NCI-H2081 (cell line): ENCODE measurements around the gene CAMK1.

Experiments
- DNase-seq, 2 experiments: peaks; one replicate each; lab custom pipeline; 2025; lab: John Stamatoyannopoulos, UW

Gene CAMK1

GRCh38 chr3:9769426-9770275, at the start of gene CAMK1:
Gene CAMK1, minus strand, starts transcription at chr3:9769947. Its CDS starts 2,198 bp downstream, at chr3:9767749.
- peak; percentile 13 to 73 for DNase-seq

- no peak for DNase-seq
These were observed 49.1 kb upstream of the CAMK1 start for GRCh38 chr3:9818666-9819335.

- DNase-seq, result no peak
These were observed 47.7 kb upstream of the CAMK1 start for GRCh38 chr3:9817436-9817835.

- DNase-seq, result no peak
These were observed 46.2 kb upstream of the CAMK1 start for GRCh38 chr3:9815986-9816385.

GRCh38 chr3:9812870-9813483, 43.2 kb upstream of the CAMK1 start:
- DNase-seq, result no peak

GRCh38 chr3:9810846-9811245, 41.1 kb upstream of the CAMK1 start:
- no peak for DNase-seq

- no peak for DNase-seq
These were observed 40.7 kb upstream of the CAMK1 start for GRCh38 chr3:9810433-9810770.

GRCh38 chr3:9809615-9810432, 40.1 kb upstream of the CAMK1 start, which contains the start of gene TTLL3:
Gene TTLL3, plus strand, starts transcription at chr3:9810262. Its CDS starts 400 bp downstream, at chr3:9810662.
- DNase-seq, result peak; percentile 45 to 51

- no peak for DNase-seq
These were observed 39.5 kb upstream of the CAMK1 start for GRCh38 chr3:9809239-9809614.

GRCh38 chr3:9808345-9809037, 38.7 kb upstream of the CAMK1 start:
- DNase-seq, result peak in 1 of 2 experiments; percentile 37

GRCh38 chr3:9807981-9808344, 38.2 kb upstream of the CAMK1 start:
- no peak for DNase-seq

GRCh38 chr3:9806688-9807589, 37.2 kb upstream of the CAMK1 start:
- peak in 1 of 2 experiments; percentile 11 for DNase-seq

GRCh38 chr3:9806137-9806536, 36.4 kb upstream of the CAMK1 start:
- DNase-seq, result no peak

- no peak for DNase-seq
These were observed 35.2 kb upstream of the CAMK1 start for GRCh38 chr3:9804996-9805395.

GRCh38 chr3:9803494-9803893, 33.7 kb upstream of the CAMK1 start:
- DNase-seq, result no peak

- DNase-seq, result no peak
These were observed 30.8 kb upstream of the CAMK1 start for GRCh38 chr3:9800529-9800928.

- DNase-seq, result no peak
These were observed 27.6 kb upstream of the CAMK1 start for GRCh38 chr3:9797196-9797945.

- no peak for DNase-seq
These were observed 25.5 kb upstream of the CAMK1 start for GRCh38 chr3:9795207-9795606.

- no peak for DNase-seq
These were observed 24.7 kb upstream of the CAMK1 start for GRCh38 chr3:9794400-9794799.
